AG04450 (cell line): ENCODE data around the gene CEP57L1. TPM values are rescaled to one million over a fixed set of nuclear protein-coding genes. Genes with fewer than 3 reads are reported as not detected.
A peak's percentile ranks its signal among the peaks of the same experiment; 100 is the strongest.

Source experiments
- CTCF ChIA-PET: fragments of 300-600, 350-600 bp; formaldehyde crosslinking; extraction: SDS; loops from one replicate; lab custom pipeline; 2022; ENCODE audit warnings: antibody characterized with exemption, inconsistent platforms; lab: Charles Lee
- POLR2A ChIA-PET: fragments of 350-600 bp; formaldehyde crosslinking; extraction: SDS; loops from one replicate; lab custom pipeline; 2021; ENCODE audit warnings: antibody characterized with exemption, inconsistent platforms; lab: Yijun Ruan, JAX
- DNase-seq: peaks from one replicate; pipeline ENCODE4 v3.0.0-alpha.2; 2011; ENCODE audit warnings: low read depth, low spot score
- H3K27ac ChIP-seq: one replicate; pipeline ENCODE4 v1.5.1; 2012; ENCODE audit warnings: low read depth, low read length, control low read depth
- H3K27me3 ChIP-seq: one replicate; pipeline ENCODE4 v1.6.0; 2012; ENCODE audit warnings: low read length; ENCODE audit not compliant: control insufficient read depth, insufficient read depth
- H3K4me3 ChIP-seq: 2 replicates; pipeline ENCODE4 v1.5.1; 2011; ENCODE audit warnings: mild to moderate bottlenecking, low read depth, low read length, control low read depth
- H3K9me3 ChIP-seq: 2 replicates; pipeline ENCODE4 v1.5.1; 2012; ENCODE audit warnings: low read length; ENCODE audit not compliant: control insufficient read depth, insufficient read depth
- CTCF ChIP-seq: IDR thresholded peaks from 2 replicates; pipeline ENCODE4 v1.5.1; 2011; ENCODE audit warnings: low read depth, low read length, control low read depth, inconsistent platforms
- polyA plus RNA-seq: library from polyadenylated mRNA; depleted of rRNA; stranded (reverse); fragments of >200 nt; gene quantifications from 2 replicates; pipeline ENCODE4 v1.2.3, GENCODE V29; 2011

Gene CEP57L1
- polyA plus RNA-seq, 1 experiment: 21.2 TPM

GRCh38 chr6:109096208-109096607 is 901 bp downstream of the CEP57L1 start:
- no peak for DNase-seq
- CTCF ChIA-PET: no interaction called here
- Histone ChIP-seq H3K4me3 (peak overlapping the region; percentile 93), H3K27me3 (no peaks in the 10 kb centered on the region), H3K27ac (no peak overlapping the region), H3K9me3 (no peaks in the 10 kb centered on the region)
- no peak for TF ChIP-seq CTCF
- POLR2A ChIA-PET: interaction anchor here (2.4 to 3.2 kb wide), 2 partner anchors 287 to 537 kb away, joined by 15 to 22 read pairs; partner anchors contain the start of gene CD164

- Histone ChIP-seq H3K27ac (no peak overlapping the region), H3K9me3 (no peaks in the 10 kb centered on the region), H3K4me3 (no peak overlapping the region), H3K27me3 (no peaks in the 10 kb centered on the region)
- POLR2A ChIA-PET: no interaction called here
- CTCF ChIA-PET: no interaction called here
- no peak for DNase-seq
- no peak for TF ChIP-seq CTCF
These were observed 2.4 kb downstream of the CEP57L1 start for GRCh38 chr6:109097661-109098060.

GRCh38 chr6:109102762-109103161 is 7.5 kb downstream of the CEP57L1 start:
- TF ChIP-seq CTCF: no peak
- Histone ChIP-seq H3K27me3 (no peaks in the 10 kb centered on the region), H3K27ac (no peak overlapping the region), H3K9me3 (no peaks in the 10 kb centered on the region), H3K4me3 (no peak overlapping the region)
- POLR2A ChIA-PET: no interaction called here
- no peak for DNase-seq
- CTCF ChIA-PET: no interaction called here

- no peak overlapping the region for H3K27ac ChIP-seq
- no peak for TF ChIP-seq CTCF
- ChIA-PET POLR2A (no interaction called here), CTCF (no interaction called here)
- H3K4me3 ChIP-seq: no peak overlapping the region
- no peak for DNase-seq
- H3K27me3 ChIP-seq: no peaks in the 10 kb centered on the region
- no peaks in the 10 kb centered on the region for H3K9me3 ChIP-seq
These were observed 8.6 kb downstream of the CEP57L1 start for GRCh38 chr6:109103942-109104341.

GRCh38 chr6:109104512-109104911 is 9.2 kb downstream of the CEP57L1 start:
- no peak for DNase-seq
- Histone ChIP-seq H3K27me3 (no peaks in the 10 kb centered on the region), H3K9me3 (no peaks in the 10 kb centered on the region), H3K27ac (no peak overlapping the region), H3K4me3 (no peak overlapping the region)
- ChIA-PET CTCF (no interaction called here), POLR2A (no interaction called here)
- TF ChIP-seq CTCF: no peak
